Heart left ventricle (tissue), 13 donors: ENCODE measurements around the gene KDM5B.
"Not testable (repeated sequence)": the region's sequence is repeated elsewhere in the genome, so short reads cannot be mapped to it uniquely, and the experiment has no call there.

Experiments used
- POLR2A ChIP-seq, 2 donors: fragments of 450-650 bp; IDR thresholded peaks; one replicate each; pipeline ENCODE4 v1.6.1; 2017; ENCODE audit warnings: antibody characterized with exemption in 2 of 2, mild to moderate bottlenecking in 2 of 2, moderate library complexity in 2 of 2
- TF ChIP-seq, protein P1 (sequence below), 12 donors: fragments of 200-600 bp; sonication (generic) in 4 of 12; IDR thresholded peaks; one replicate each; pipeline versions ENCODE4 v1.5.0 to v1.8.0; 2018 to 2022; ENCODE audit warnings: antibody characterized with exemption in 12 of 12, mild to moderate bottlenecking in 5 of 12
- donor health status: ischemic (EF 13 %, LVEDD 7.1; RV severe dilation, severe dysfunction).
- donor health status: DM: no; HTN: yes; CAD: no.
- donor health status: DM: no; HTN: no; CAD: no.
- donor health status: ischemic (EF 25% LVEDD 6.9; RV normal size, moderate dysfunction).
- donor health status: ischemic (EF 25% LVEDD 5.7; RV mildly dilated, moderate dysfunction).
- donor health status: ischemic (EF 35%, LVEDD 5.7; RV mildly dilated, moderate dysfunction).
- donor health status: nonischemic (EF 11% LVEDD 7.7; RV severe dilation, severe dysfunction).
- donor health status: DM: yes; HTN: yes; CAD: no.
- donor health status: PGD.
- donor health status: ischemic (EF 29% LVEDD 5.4; RV normal size, mild dysfunction).
- donor health status: nonischemic (EF 23%, LVEDD 6.1; RV moderate dilation, normal function).

DNA sequence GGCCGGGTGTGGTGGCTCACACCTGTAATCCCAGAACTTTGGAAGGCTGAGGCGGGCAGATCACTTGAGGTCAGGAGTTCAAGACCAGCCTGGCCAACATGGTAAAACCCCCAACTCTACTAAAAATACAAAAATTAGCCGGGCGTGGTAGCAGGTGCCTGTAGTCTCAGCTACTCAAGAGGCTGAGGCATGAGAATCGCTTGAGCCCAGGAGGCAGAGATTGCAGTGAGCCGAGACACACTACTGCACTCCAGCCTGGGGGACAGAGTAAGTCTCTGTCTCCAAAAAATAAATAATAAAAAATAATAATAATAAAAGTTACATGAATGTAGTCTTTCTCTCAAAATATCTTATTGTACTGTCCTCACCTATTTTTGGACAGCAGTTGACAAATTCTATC lies 13.3 kb downstream of the KDM5B start:
- TF ChIP-seq, protein P1, sequence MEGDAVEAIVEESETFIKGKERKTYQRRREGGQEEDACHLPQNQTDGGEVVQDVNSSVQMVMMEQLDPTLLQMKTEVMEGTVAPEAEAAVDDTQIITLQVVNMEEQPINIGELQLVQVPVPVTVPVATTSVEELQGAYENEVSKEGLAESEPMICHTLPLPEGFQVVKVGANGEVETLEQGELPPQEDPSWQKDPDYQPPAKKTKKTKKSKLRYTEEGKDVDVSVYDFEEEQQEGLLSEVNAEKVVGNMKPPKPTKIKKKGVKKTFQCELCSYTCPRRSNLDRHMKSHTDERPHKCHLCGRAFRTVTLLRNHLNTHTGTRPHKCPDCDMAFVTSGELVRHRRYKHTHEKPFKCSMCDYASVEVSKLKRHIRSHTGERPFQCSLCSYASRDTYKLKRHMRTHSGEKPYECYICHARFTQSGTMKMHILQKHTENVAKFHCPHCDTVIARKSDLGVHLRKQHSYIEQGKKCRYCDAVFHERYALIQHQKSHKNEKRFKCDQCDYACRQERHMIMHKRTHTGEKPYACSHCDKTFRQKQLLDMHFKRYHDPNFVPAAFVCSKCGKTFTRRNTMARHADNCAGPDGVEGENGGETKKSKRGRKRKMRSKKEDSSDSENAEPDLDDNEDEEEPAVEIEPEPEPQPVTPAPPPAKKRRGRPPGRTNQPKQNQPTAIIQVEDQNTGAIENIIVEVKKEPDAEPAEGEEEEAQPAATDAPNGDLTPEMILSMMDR (IDR thresholded peaks at IDR 0.05): not testable (repeated sequence)
- not testable (repeated sequence) for TF ChIP-seq POLR2A (IDR thresholded peaks at IDR 0.05)
